ENCODE results near the gene BICD1. TPM values are rescaled to one million over a fixed set of nuclear protein-coding genes. Genes with fewer than 3 reads are reported as not detected.

Gene BICD1
- total and polyA plus RNA-seq, 4 donors: 6.1 to 22.9 (median 12.8) TPM

- no peak for TF ChIP-seq CTCF (IDR thresholded peaks at IDR 0.05; ENCODE audit: control extremely low read depth, extremely low read depth)
- Histone ChIP-seq H3K4me1 (ENCODE audit: control insufficient read depth in 5 of 5, insufficient read depth in 5 of 5, low read length in 5 of 5) (no peaks in the 10 kb centered on the region), H3K9me3 (ENCODE audit: control insufficient read depth in 4 of 4, insufficient read depth in 3 of 4, low read length in 3 of 4) (no peaks in the 10 kb centered on the region), H3K9ac (ENCODE audit: insufficient read depth in 1 of 2, low read length in 2 of 2) (no peak overlapping the region), H3K27ac (ENCODE audit: low read depth in 1 of 2, low read length in 1 of 2) (no peak overlapping the region), H3K27me3 (ENCODE audit: control insufficient read depth in 3 of 3, insufficient read depth in 3 of 3, low read length in 2 of 3) (no peaks in the 10 kb centered on the region), H3K36me3 (ENCODE audit: control insufficient read depth in 4 of 4, insufficient read depth in 4 of 4, low read length in 4 of 4) (peaks cover 0 to 1% (median 0%) of the 10 kb centered on the region in 4 donors), H3K4me3 (no peak overlapping the region)
- ATAC-seq (ENCODE audit: insufficient read depth, low FRiP score) (no peak), DNase-seq (peak in 1 of 3 donors; percentile 24)
- 93 to 95% methylated on average over 7 of the region's 7 CpGs for WGBS, 2 donors
Observed at GRCh38 chr12:32125455-32126084, 18.9 kb downstream of the BICD1 start.

- no peak overlapping the region for H3K27ac ChIP-seq (ENCODE audit: low read depth in 1 of 2, low read length in 1 of 2)
- no peak for TF ChIP-seq CTCF (IDR thresholded peaks at IDR 0.05; ENCODE audit: control extremely low read depth, extremely low read depth)
- no peak overlapping the region for H3K9ac ChIP-seq (ENCODE audit: insufficient read depth in 1 of 2, low read length in 2 of 2)
- H3K9me3 ChIP-seq (ENCODE audit: control insufficient read depth in 4 of 4, insufficient read depth in 3 of 4, low read length in 3 of 4): no peaks in the 10 kb centered on the region
- no peaks in the 10 kb centered on the region for H3K4me1 ChIP-seq (ENCODE audit: control insufficient read depth in 5 of 5, insufficient read depth in 5 of 5, low read length in 5 of 5)
- WGBS, 2 donors: 76 to 86% methylated on average over 2 of the region's 2 CpGs
- ATAC-seq (ENCODE audit: insufficient read depth, low FRiP score) (no peak), DNase-seq (no peak)
- H3K4me3 ChIP-seq: no peak overlapping the region
- H3K36me3 ChIP-seq (ENCODE audit: control insufficient read depth in 4 of 4, insufficient read depth in 4 of 4, low read length in 4 of 4): peaks cover 0 to 1% (median 0%) of the 10 kb centered on the region in 4 donors
- H3K27me3 ChIP-seq (ENCODE audit: control insufficient read depth in 3 of 3, insufficient read depth in 3 of 3, low read length in 2 of 3): no peaks in the 10 kb centered on the region
Observed at GRCh38 chr12:32126720-32127119, 20.1 kb downstream of the BICD1 start.

- no peak overlapping the region for H3K4me3 ChIP-seq
- no peak for TF ChIP-seq CTCF (IDR thresholded peaks at IDR 0.05; ENCODE audit: control extremely low read depth, extremely low read depth)
- peaks cover 0 to 2% (median 0%) of the 10 kb centered on the region in 4 donors for H3K9me3 ChIP-seq (ENCODE audit: control insufficient read depth in 4 of 4, insufficient read depth in 3 of 4, low read length in 3 of 4)
- no peak overlapping the region for H3K9ac ChIP-seq (ENCODE audit: insufficient read depth in 1 of 2, low read length in 2 of 2)
- ATAC-seq (ENCODE audit: insufficient read depth, low FRiP score): no peak
- DNase-seq: no peak
- H3K4me1 ChIP-seq (ENCODE audit: control insufficient read depth in 5 of 5, insufficient read depth in 5 of 5, low read length in 5 of 5): peaks cover 0 to 6% (median 0%) of the 10 kb centered on the region in 5 donors
- H3K27me3 ChIP-seq (ENCODE audit: control insufficient read depth in 3 of 3, insufficient read depth in 3 of 3, low read length in 2 of 3): no peaks in the 10 kb centered on the region
- H3K36me3 ChIP-seq (ENCODE audit: control insufficient read depth in 4 of 4, insufficient read depth in 4 of 4, low read length in 4 of 4): peaks cover 0 to 1% (median 0%) of the 10 kb centered on the region in 4 donors
- WGBS, 2 donors: 92 to 95% methylated on average over 5 of the region's 5 CpGs
- no peak overlapping the region for H3K27ac ChIP-seq (ENCODE audit: low read depth in 1 of 2, low read length in 1 of 2)
Observed at GRCh38 chr12:32131666-32132065, 25.0 kb downstream of the BICD1 start.

All from lung (tissue), 12 donors.